Calu3 (cell line): ENCODE measurements around the gene SLC66A3. TPM values are rescaled to one million over a fixed set of nuclear protein-coding genes. Genes with fewer than 3 reads are reported as not detected.

Experiments
- BruUV-seq: library from RNA; stranded (reverse); fragments of 400-500 nt; replicated peaks from 2 replicates; lab custom pipeline; 2021; lab: Mats Ljungman, UMichigan
- CTCF ChIA-PET: fragments of 300-600 bp; sonication (Branson Sonifier 250); formaldehyde crosslinking; loops from one replicate; lab custom pipeline; 2022; ENCODE audit warnings: antibody characterized with exemption; lab: Charles Lee
- DNase-seq: peaks from one replicate; pipeline ENCODE4 v3.0.0; 2022
- H3K27ac Mint-ChIP-seq: one replicate; pipeline ENCODE4 v1.8.0; 2022; ENCODE audit warnings: mixed read lengths; ENCODE audit not compliant: unreplicated experiment
- H3K27me3 Mint-ChIP-seq: one replicate; pipeline ENCODE4 v1.8.0; 2022; ENCODE audit warnings: mixed read lengths; ENCODE audit not compliant: unreplicated experiment
- H3K36me3 Mint-ChIP-seq: one replicate; pipeline ENCODE4 v1.8.0; 2022; ENCODE audit warnings: mild to moderate bottlenecking, moderate library complexity, mixed read lengths; ENCODE audit not compliant: insufficient read depth, unreplicated experiment
- H3K4me1 Mint-ChIP-seq: one replicate; pipeline ENCODE4 v1.8.0; 2022; ENCODE audit warnings: mild to moderate bottlenecking, low read depth, mixed read lengths; ENCODE audit not compliant: unreplicated experiment
- H3K4me3 Mint-ChIP-seq: one replicate; pipeline ENCODE4 v1.8.0; 2022; ENCODE audit warnings: mild to moderate bottlenecking, low read depth, moderate library complexity, mixed read lengths; ENCODE audit not compliant: unreplicated experiment
- H3K9me3 Mint-ChIP-seq: one replicate; pipeline ENCODE4 v1.8.0; 2022; ENCODE audit warnings: low read depth, mixed read lengths; ENCODE audit not compliant: unreplicated experiment
- CTCF ChIP-seq: fragments of 200-600 bp; IDR thresholded peaks from one replicate; pipeline ENCODE4 v1.8.0; 2022; ENCODE audit warnings: antibody characterized with exemption; ENCODE audit not compliant: unreplicated experiment
- intact Hi-C: fragments of 100-400 bp; cut with micrococcal nuclease; formaldehyde crosslinking; loops from one replicate; pipeline ENCODE4 v1.10.0; 2022; ENCODE audit not compliant: unreplicated experiment
- total RNA-seq: library from RNA; stranded (reverse); gene quantifications from 2 replicates; pipeline ENCODE4 v1.2.3, GENCODE V29; 2022

The SLC66A3 gene
- total RNA-seq, 1 experiment from 2014 or later: 13.5 TPM

- H3K27me3 Mint-ChIP-seq: peaks cover 30% of the 10 kb centered on the region
- H3K9me3 Mint-ChIP-seq: no peaks in the 10 kb centered on the region
- intact Hi-C loops: no loop called here
- H3K27ac Mint-ChIP-seq: no peak overlapping the region
- CTCF ChIA-PET: no interaction called here
- no peaks in the 10 kb centered on the region for H3K36me3 Mint-ChIP-seq
- no TSS peak for BruUV-seq
- no peaks in the 10 kb centered on the region for H3K4me1 Mint-ChIP-seq
- no peak overlapping the region for H3K4me3 Mint-ChIP-seq
- no peak for TF ChIP-seq CTCF
- no peak for DNase-seq
Observed at GRCh38 chr2:11147263-11147662, 8.0 kb upstream of the SLC66A3 start.

- intact Hi-C loops: no loop called here
- H3K27ac Mint-ChIP-seq: no peak overlapping the region
- H3K9me3 Mint-ChIP-seq: no peaks in the 10 kb centered on the region
- no peak for TF ChIP-seq CTCF
- no peak overlapping the region for H3K4me3 Mint-ChIP-seq
- no peak for DNase-seq
- no peaks in the 10 kb centered on the region for H3K27me3 Mint-ChIP-seq
- no TSS peak for BruUV-seq
- H3K4me1 Mint-ChIP-seq: no peaks in the 10 kb centered on the region
- H3K36me3 Mint-ChIP-seq: peaks cover 16% of the 10 kb centered on the region
- CTCF ChIA-PET: interaction anchor here (0.6 to 2.2 kb wide), 2 partner anchors 20 to 289 kb away, joined by 5 to 6 read pairs; a partner anchor contains a TSS
Observed at GRCh38 chr2:11152591-11152990, 2.7 kb upstream of the SLC66A3 start.

- DNase-seq: no peak
- BruUV-seq: no TSS peak
- Mint-ChIP-seq H3K36me3 (peaks cover 16% of the 10 kb centered on the region), H3K4me3 (peak overlapping the region; percentile 63), H3K9me3 (no peaks in the 10 kb centered on the region), H3K27me3 (no peaks in the 10 kb centered on the region), H3K4me1 (no peaks in the 10 kb centered on the region), H3K27ac (no peak overlapping the region)
- CTCF ChIA-PET: interaction anchor here (0.6 to 2.2 kb wide), 7 partner anchors 21 to 1510 kb away, joined by 3 to 21 read pairs (median 4); a partner anchor contains a TSS
- TF ChIP-seq CTCF: no peak
- intact Hi-C loops: no loop called here
Observed at GRCh38 chr2:11154016-11154922, 998 bp upstream of the SLC66A3 start.

GRCh38 chr2:11154923-11155380, 315 bp upstream of the SLC66A3 start:
- CTCF ChIA-PET: interaction anchor here (0.5 to 2.2 kb wide), 8 partner anchors 22 to 1509 kb away, joined by 3 to 21 read pairs (median 4); a partner anchor contains a TSS
- Mint-ChIP-seq H3K27me3 (no peaks in the 10 kb centered on the region), H3K4me1 (no peaks in the 10 kb centered on the region), H3K4me3 (peak overlapping the region; percentile 63), H3K9me3 (no peaks in the 10 kb centered on the region), H3K27ac (no peak overlapping the region), H3K36me3 (peaks cover 16% of the 10 kb centered on the region)
- no TSS peak for BruUV-seq
- intact Hi-C loops: no loop called here
- DNase-seq: peak; percentile 99
- no peak for TF ChIP-seq CTCF
